Measurements from ENCODE around the gene C2orf72. TPM values are rescaled to one million over a fixed set of nuclear protein-coding genes. Genes with fewer than 3 reads are reported as not detected.

C2orf72 gene
- total and polyA plus RNA-seq, 2 of the 13 experiments (the other 11 are each of a cell fraction or from before 2014, with no cell fraction given): 147 to 203 TPM

GRCh38 chr2:230998882-230999281 is 38.4 kb upstream of the C2orf72 start:
- no peak overlapping the region for H3K4me3 ChIP-seq (replicated peaks in 1 of 3; ENCODE audit: insufficient read depth in 1 of 3, low read depth in 2 of 3, low read length in 3 of 3)

GRCh38 chr2:230999477-230999876 is 37.8 kb upstream of the C2orf72 start:
- intact Hi-C loops (cut with micrococcal nuclease; ENCODE audit: unreplicated experiment) (no loop called here), in situ Hi-C loops (cut with HindIII; ENCODE audit: extremely low pct_ligation_motif_present, low pct_unique_long_range_greater_than_20kb) (loop anchor here (5.0 kb wide), 1 partner anchor 53 kb away; no protein-coding TSS in a partner anchor)
- Histone ChIP-seq H3K4me3 (replicated peaks in 1 of 3; ENCODE audit: insufficient read depth in 1 of 3, low read depth in 2 of 3, low read length in 3 of 3) (no peak overlapping the region), H3K36me3 (replicated peaks in 1 of 2; ENCODE audit: control insufficient read depth in 1 of 2, insufficient read depth in 2 of 2, low read length in 2 of 2) (no peaks in the 10 kb centered on the region), H2AFZ (ENCODE audit: low read length) (no peak overlapping the region), H3K27ac (ENCODE audit: extremely low read length, insufficient read depth, low read length) (no peak overlapping the region), H3K4me2 (ENCODE audit: low read depth, low read length) (peak overlapping the region; percentile 4; the same call in 1 of the 2 replicates), H3K79me2 (ENCODE audit: insufficient read depth, low read length) (no peaks in the 10 kb centered on the region), H3K9ac (ENCODE audit: insufficient read depth, low read depth, low read length) (no peak overlapping the region), H3K27me3 (ENCODE audit: control insufficient read depth in 1 of 2, insufficient read depth in 2 of 2, low read length in 2 of 2) (peaks cover 0 to 35% of the 10 kb centered on the region in 2 experiments; a peak in 2 of 5 replicates), H4K20me1 (ENCODE audit: insufficient read depth, low read length) (no peaks in the 10 kb centered on the region), H3K4me1 (ENCODE audit: insufficient read depth, low read length) (peaks cover 24% of the 10 kb centered on the region), H3K9me3 (ENCODE audit: low read length) (no peaks in the 10 kb centered on the region)
- ChIA-PET CTCF (ENCODE audit: low intra/inter-chr PET ratio, low total read pairs) (interaction anchor here (1.6 kb wide), 1 partner anchor 53 kb away, joined by 10 read pairs; no protein-coding TSS in a partner anchor), POLR2A (interaction anchor here (3.7 kb wide), 1 partner anchor 52 kb away, joined by 40 read pairs; no protein-coding TSS in a partner anchor)
- DNase-seq (ENCODE audit: low spot score) (no peak), FAIRE-seq (no peak), ATAC-seq (peak; percentile 32)
- BruUV-seq (replicated peaks): no TSS peak
- 15% methylated on average over 4 of the region's 4 CpGs for WGBS (ENCODE audit: low lambda C conversion rate)
- TF ChIP-seq ZNF333 (CRISPR knock-in tag; IDR thresholded peaks at IDR 0.05; ENCODE audit: borderline replicate concordance) (no peak), CEBPG (CRISPR knock-in tag; IDR thresholded peaks at IDR 0.05) (no peak), TBX2 (CRISPR knock-in tag; IDR thresholded peaks at IDR 0.05; ENCODE audit: borderline replicate concordance) (no peak), ZNF230 (CRISPR knock-in tag; IDR thresholded peaks at IDR 0.05) (no peak), FOXO4 (CRISPR knock-in tag; conservative IDR thresholded peaks at IDR 0.05) (0 out of 2 replicates have a peak, but pooled peaks have one; percentile 16), SP4 (CRISPR knock-in tag; IDR thresholded peaks at IDR 0.05) (no peak), ZNF20 (CRISPR knock-in tag; IDR thresholded peaks at IDR 0.05) (no peak), RAD21 (CRISPR knock-in tag; IDR thresholded peaks at IDR 0.05) (0 out of 2 replicates have a peak, but pooled peaks have one; percentile 16), ZNF280B (CRISPR knock-in tag; IDR thresholded peaks at IDR 0.05; ENCODE audit: borderline replicate concordance) (no peak), MBD4 (IDR thresholded peaks at IDR 0.05; ENCODE audit: borderline replicate concordance, low read length) (no peak), ZNF34 (CRISPR knock-in tag; IDR thresholded peaks at IDR 0.05; ENCODE audit: borderline replicate concordance) (no peak)
- TF ChIP-seq, protein P1, sequence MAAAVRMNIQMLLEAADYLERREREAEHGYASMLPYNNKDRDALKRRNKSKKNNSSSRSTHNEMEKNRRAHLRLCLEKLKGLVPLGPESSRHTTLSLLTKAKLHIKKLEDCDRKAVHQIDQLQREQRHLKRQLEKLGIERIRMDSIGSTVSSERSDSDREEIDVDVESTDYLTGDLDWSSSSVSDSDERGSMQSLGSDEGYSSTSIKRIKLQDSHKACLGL (CRISPR knock-in tag; IDR thresholded peaks at IDR 0.05): no peak
- TF ChIP-seq, protein P2, sequence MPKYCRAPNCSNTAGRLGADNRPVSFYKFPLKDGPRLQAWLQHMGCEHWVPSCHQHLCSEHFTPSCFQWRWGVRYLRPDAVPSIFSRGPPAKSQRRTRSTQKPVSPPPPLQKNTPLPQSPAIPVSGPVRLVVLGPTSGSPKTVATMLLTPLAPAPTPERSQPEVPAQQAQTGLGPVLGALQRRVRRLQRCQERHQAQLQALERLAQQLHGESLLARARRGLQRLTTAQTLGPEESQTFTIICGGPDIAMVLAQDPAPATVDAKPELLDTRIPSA (CRISPR knock-in tag; IDR thresholded peaks at IDR 0.05; ENCODE audit: borderline replicate concordance): no peak

More at GRCh38 chr2:230998882-230999281, 38.4 kb upstream of the C2orf72 start:
- Histone ChIP-seq H3K4me1 (ENCODE audit: insufficient read depth, low read length) (peaks cover 24% of the 10 kb centered on the region), H2AFZ (ENCODE audit: low read length) (no peak overlapping the region), H3K79me2 (ENCODE audit: insufficient read depth, low read length) (no peaks in the 10 kb centered on the region), H3K9me3 (ENCODE audit: low read length) (no peaks in the 10 kb centered on the region), H3K27ac (ENCODE audit: extremely low read length, insufficient read depth, low read length) (no peak overlapping the region), H3K4me2 (ENCODE audit: low read depth, low read length) (no peak overlapping the region), H4K20me1 (ENCODE audit: insufficient read depth, low read length) (no peaks in the 10 kb centered on the region), H3K27me3 (ENCODE audit: control insufficient read depth in 1 of 2, insufficient read depth in 2 of 2, low read length in 2 of 2) (peaks cover 0 to 38% of the 10 kb centered on the region in 2 experiments; a peak in 2 of 5 replicates), H3K9ac (ENCODE audit: insufficient read depth, low read depth, low read length) (no peak overlapping the region), H3K36me3 (replicated peaks in 1 of 2; ENCODE audit: control insufficient read depth in 1 of 2, insufficient read depth in 2 of 2, low read length in 2 of 2) (no peaks in the 10 kb centered on the region)
- TF ChIP-seq NFE2L1 (CRISPR knock-in tag; IDR thresholded peaks at IDR 0.05; ENCODE audit: borderline replicate concordance) (no peak), CEBPB (IDR thresholded peaks at IDR 0.05; ENCODE audit: borderline replicate concordance, low read depth, low read length) (peak; percentile 5; the same call in 1 of the 2 replicates)
- ChIA-PET CTCF (ENCODE audit: low intra/inter-chr PET ratio, low total read pairs) (interaction anchor here (1.6 kb wide), 1 partner anchor 54 kb away, joined by 10 read pairs; no protein-coding TSS in a partner anchor), POLR2A (interaction anchor here (3.7 kb wide), 1 partner anchor 52 kb away, joined by 40 read pairs; no protein-coding TSS in a partner anchor)
- intact Hi-C loops (cut with micrococcal nuclease; ENCODE audit: unreplicated experiment) (no loop called here), in situ Hi-C loops (cut with HindIII; ENCODE audit: extremely low pct_ligation_motif_present, low pct_unique_long_range_greater_than_20kb) (loop anchor here (5.0 kb wide), 1 partner anchor 53 kb away; no protein-coding TSS in a partner anchor)
- no peak for FAIRE-seq
- BruUV-seq (replicated peaks): no TSS peak
- WGBS (ENCODE audit: low lambda C conversion rate): 25% methylated on average over 2 of the region's 2 CpGs
- no peak for ATAC-seq
- no peak for DNase-seq (ENCODE audit: low spot score)

Data from HepG2 (cell line).